OCI-LY3 (cell line): Measurements from ENCODE around the gene PITPNM3.

Source experiments
- CTCF ChIP-seq: fragments of 200-600, 300-600 bp; sonication (generic); IDR thresholded peaks from 2 replicates; pipeline ENCODE4 v1.5.1; 2014; ENCODE audit warnings: antibody characterized with exemption, low read length, low read depth
- EZH2phosphoT487 ChIP-seq: fragments of 200-600 bp; shearing (Covaris generic); IDR thresholded peaks from 2 replicates; pipeline ENCODE4 v1.6.1; 2018; ENCODE audit warnings: antibody characterized with exemption, mixed run types, low read depth

DNA sequence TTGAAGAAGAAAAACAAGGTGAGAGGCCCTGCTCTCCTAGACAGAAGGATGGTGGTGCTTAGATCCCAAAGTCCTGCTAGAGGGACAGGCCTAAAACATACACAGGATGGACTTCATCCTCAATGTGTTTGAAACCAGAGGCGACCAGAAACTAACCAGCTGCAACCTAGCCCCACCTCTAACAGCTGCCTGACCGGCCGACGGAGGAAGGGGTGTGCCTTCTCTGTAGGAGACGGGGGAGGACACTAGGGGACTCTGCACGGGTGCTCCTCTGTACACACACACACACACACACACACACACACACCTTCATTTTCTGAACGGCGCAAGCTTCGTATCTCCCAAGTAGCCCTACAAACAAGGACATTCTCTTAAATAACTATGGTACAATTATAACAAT, 24.3 kb upstream of the PITPNM3 start:
- TF ChIP-seq EZH2phosphoT487 (no peak), CTCF (no peak)
